ENCODE results near the gene CASZ1. TPM values are rescaled to one million over a fixed set of nuclear protein-coding genes. Genes with fewer than 3 reads are reported as not detected.

Gene CASZ1
- total RNA-seq, 6 donors from 2014 or later, result 39.7 to 112 (median 60.8) TPM

- H3K9me3 ChIP-seq, result no peaks in the 10 kb centered on the region
- H3K27me3 ChIP-seq, result no peaks in the 10 kb centered on the region
- ATAC-seq (ENCODE audit: low FRiP score in 2 of 2), result peak in 1 of 2 donors; percentile 4
- WGBS, 2 donors, result 57 to 71% methylated on average over 15 to 19 of the region's 21 CpGs
- peaks cover 21 to 44% (median 36%) of the 10 kb centered on the region in 4 donors for H3K4me1 ChIP-seq
- peak overlapping the region; percentile 77 to 88 (median 82) for H3K27ac ChIP-seq
- no peaks in the 10 kb centered on the region for H3K36me3 ChIP-seq
- TF ChIP-seq, protein P1, sequence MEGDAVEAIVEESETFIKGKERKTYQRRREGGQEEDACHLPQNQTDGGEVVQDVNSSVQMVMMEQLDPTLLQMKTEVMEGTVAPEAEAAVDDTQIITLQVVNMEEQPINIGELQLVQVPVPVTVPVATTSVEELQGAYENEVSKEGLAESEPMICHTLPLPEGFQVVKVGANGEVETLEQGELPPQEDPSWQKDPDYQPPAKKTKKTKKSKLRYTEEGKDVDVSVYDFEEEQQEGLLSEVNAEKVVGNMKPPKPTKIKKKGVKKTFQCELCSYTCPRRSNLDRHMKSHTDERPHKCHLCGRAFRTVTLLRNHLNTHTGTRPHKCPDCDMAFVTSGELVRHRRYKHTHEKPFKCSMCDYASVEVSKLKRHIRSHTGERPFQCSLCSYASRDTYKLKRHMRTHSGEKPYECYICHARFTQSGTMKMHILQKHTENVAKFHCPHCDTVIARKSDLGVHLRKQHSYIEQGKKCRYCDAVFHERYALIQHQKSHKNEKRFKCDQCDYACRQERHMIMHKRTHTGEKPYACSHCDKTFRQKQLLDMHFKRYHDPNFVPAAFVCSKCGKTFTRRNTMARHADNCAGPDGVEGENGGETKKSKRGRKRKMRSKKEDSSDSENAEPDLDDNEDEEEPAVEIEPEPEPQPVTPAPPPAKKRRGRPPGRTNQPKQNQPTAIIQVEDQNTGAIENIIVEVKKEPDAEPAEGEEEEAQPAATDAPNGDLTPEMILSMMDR (IDR thresholded peaks at IDR 0.05), result no peak
- TF ChIP-seq POLR2A (IDR thresholded peaks at IDR 0.05), result no peak
- TF ChIP-seq POLR2AphosphoS5 (IDR thresholded peaks at IDR 0.05), result peak in 1 of 2 donors; percentile 36
- TF ChIP-seq EP300 (IDR thresholded peaks at IDR 0.05), result peak in 1 of 4 donors; percentile 71
- peak in 1 of 2 donors; percentile 86 for DNase-seq
- H3K4me3 ChIP-seq, result no peak overlapping the region
These were observed 58.1 kb downstream of the CASZ1 start for GRCh38 chr1:10738061-10739058.

DNA sequence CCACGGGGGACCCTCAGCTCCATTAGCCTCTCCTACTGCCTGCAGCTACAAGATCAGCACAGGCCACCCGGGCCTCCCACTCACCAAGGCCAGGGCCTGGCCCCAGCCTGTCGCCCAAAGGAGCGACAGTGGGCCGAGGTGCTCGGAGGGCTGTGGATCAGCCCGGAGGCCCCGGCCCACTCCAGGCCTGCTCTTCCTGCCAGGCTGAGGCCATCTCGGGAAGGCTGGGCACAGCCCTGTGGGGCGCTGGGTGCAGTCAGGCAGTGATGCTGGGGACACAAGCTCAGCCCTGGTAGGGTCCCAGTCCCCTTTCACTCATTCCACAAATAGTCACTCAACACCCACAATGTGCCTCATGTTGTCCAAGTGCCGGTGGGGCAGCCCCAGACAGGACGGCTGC is 58.8 kb downstream of the CASZ1 start:
- Histone ChIP-seq H3K9me3 (no peaks in the 10 kb centered on the region), H3K36me3 (no peaks in the 10 kb centered on the region), H3K27me3 (no peaks in the 10 kb centered on the region), H3K4me3 (peak overlapping the region in 1 of 4 donors; percentile 3), H3K4me1 (peaks cover 21 to 45% (median 36%) of the 10 kb centered on the region in 4 donors), H3K27ac (peak overlapping the region; percentile 77 to 88 (median 82))
- ATAC-seq (ENCODE audit: low FRiP score in 2 of 2) (no peak), DNase-seq (no peak)
- no peak for TF ChIP-seq POLR2A (IDR thresholded peaks at IDR 0.05)
- no peak for TF ChIP-seq EP300 (IDR thresholded peaks at IDR 0.05)
- TF ChIP-seq, protein P1 (IDR thresholded peaks at IDR 0.05), result no peak
- TF ChIP-seq POLR2AphosphoS5 (IDR thresholded peaks at IDR 0.05), result no peak
- 55 to 70% methylated on average over 4 to 10 of the region's 12 CpGs for WGBS, 2 donors

DNA sequence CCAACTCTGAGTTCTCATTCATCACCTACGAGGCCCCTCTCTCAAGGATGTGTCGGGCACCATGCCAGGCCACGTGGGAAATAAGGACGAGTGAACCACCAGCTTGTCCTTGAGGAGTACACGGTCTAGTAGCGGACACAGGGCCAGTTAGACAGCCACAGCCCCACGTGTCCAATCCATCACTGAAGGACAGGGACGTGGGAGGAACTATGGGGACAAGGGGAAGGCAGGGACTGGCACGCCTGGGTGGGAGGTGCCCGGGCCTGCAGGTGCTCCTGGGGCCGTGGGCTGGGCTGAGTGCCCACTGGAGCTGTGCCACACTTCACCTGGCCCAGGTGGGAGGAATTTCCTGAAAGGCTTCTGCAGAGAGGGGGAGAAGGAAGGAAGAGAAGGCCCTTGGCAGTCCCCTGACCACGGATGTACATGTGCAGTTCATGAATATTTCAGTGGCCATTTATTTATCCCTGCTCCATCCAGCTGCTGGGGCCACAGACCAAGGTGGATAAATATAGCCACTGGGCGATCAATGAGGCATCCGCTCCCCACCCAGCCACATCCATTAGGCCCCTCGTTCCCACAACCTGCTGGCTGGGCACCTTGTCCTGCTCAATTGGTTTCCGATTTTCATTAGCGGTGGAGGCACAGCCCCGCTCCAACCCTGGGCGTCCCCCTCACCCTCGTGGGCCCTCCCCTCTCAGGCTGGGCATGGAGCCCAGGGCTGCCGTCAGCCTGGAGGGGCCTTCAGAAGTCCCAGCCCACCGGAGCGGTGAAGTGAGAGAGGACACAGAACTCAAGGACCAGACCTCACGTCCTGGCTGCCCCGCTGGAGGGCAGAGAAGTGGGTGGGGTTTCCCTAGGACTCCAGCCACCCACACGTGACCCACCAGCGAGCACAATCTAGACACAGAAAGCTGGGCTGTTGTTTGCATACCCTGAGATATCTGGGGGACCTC is 59.5 kb downstream of the CASZ1 start:
- H3K9me3 ChIP-seq, result no peaks in the 10 kb centered on the region
- no peaks in the 10 kb centered on the region for H3K27me3 ChIP-seq
- peak overlapping the region in 1 of 4 donors; percentile 3 for H3K4me3 ChIP-seq
- no peaks in the 10 kb centered on the region for H3K36me3 ChIP-seq
- TF ChIP-seq EP300 (IDR thresholded peaks at IDR 0.05), result peak in 1 of 4 donors; percentile 57
- TF ChIP-seq, protein P1 (IDR thresholded peaks at IDR 0.05), result no peak
- TF ChIP-seq POLR2AphosphoS5 (IDR thresholded peaks at IDR 0.05), result peak in 1 of 2 donors; percentile 29
- TF ChIP-seq POLR2A (IDR thresholded peaks at IDR 0.05), result peak in 1 of 4 donors; percentile 9
- DNase-seq (peak; percentile 88 to 89), ATAC-seq (ENCODE audit: low FRiP score in 2 of 2) (peak; percentile 39 to 85)
- peaks cover 21 to 45% (median 36%) of the 10 kb centered on the region in 4 donors for H3K4me1 ChIP-seq
- peak overlapping the region; percentile 77 to 88 (median 82) for H3K27ac ChIP-seq
- WGBS, 2 donors, result 40 to 52% methylated on average over 14 to 24 of the region's 27 CpGs

- peaks cover 21 to 50% (median 36%) of the 10 kb centered on the region in 4 donors for H3K4me1 ChIP-seq
- ATAC-seq (ENCODE audit: low FRiP score in 2 of 2), result no peak
- H3K36me3 ChIP-seq, result no peaks in the 10 kb centered on the region
- WGBS, 2 donors, result 65 to 77% methylated on average over 6 to 11 of the region's 11 CpGs
- H3K27me3 ChIP-seq, result no peaks in the 10 kb centered on the region
- H3K4me3 ChIP-seq, result no peak overlapping the region
- TF ChIP-seq EP300 (IDR thresholded peaks at IDR 0.05) (no peak), POLR2AphosphoS5 (IDR thresholded peaks at IDR 0.05) (no peak), POLR2A (IDR thresholded peaks at IDR 0.05) (no peak)
- TF ChIP-seq, protein P1 (IDR thresholded peaks at IDR 0.05), result no peak
- no peak for DNase-seq
- peak overlapping the region in 2 of 4 donors; percentile 60 to 82 for H3K27ac ChIP-seq
- no peaks in the 10 kb centered on the region for H3K9me3 ChIP-seq
These were observed 60.7 kb downstream of the CASZ1 start for GRCh38 chr1:10735563-10736305.
